GM23248 (cell line): Measurements from ENCODE around the gene NHSL2.

Experiments used
- EZH2 ChIP-seq: fragments of 200-600 bp; sonication (generic); IDR thresholded peaks from 2 replicates; pipeline ENCODE4 v1.6.1; 2018; ENCODE audit warnings: antibody characterized with exemption, mild to moderate bottlenecking; ENCODE audit not compliant: insufficient read depth, poor library complexity, severe bottlenecking
- EZH2phosphoT487 ChIP-seq: fragments of 200-600 bp; sonication (generic); IDR thresholded peaks from 2 replicates; pipeline ENCODE4 v1.6.1; 2018; ENCODE audit warnings: antibody characterized with exemption, moderate library complexity, mild to moderate bottlenecking, low read depth; ENCODE audit not compliant: insufficient read depth

- no peak for TF ChIP-seq EZH2phosphoT487
- TF ChIP-seq EZH2: no peak
Measured at GRCh38 chrX:72057849-72058248, 147.2 kb downstream of the NHSL2 start.
